ENCODE measurements around the gene CDK4.

Gene CDK4

GRCh38 chr12:57753756-57754337 is 1.7 kb upstream of the CDK4 start:
- no peaks in the 10 kb centered on the region for H3K9me3 ChIP-seq (ENCODE audit: low read length)
- H3K9ac ChIP-seq (ENCODE audit: low read length), result peak overlapping the region; percentile 8; the same call in 1 of the 2 replicates
- TF ChIP-seq EZH2 (IDR thresholded peaks at IDR 0.05; ENCODE audit: borderline replicate concordance, low read length) (no peak), CTCF (IDR thresholded peaks at IDR 0.05; ENCODE audit: low read length) (no peak)
- peaks cover 21% of the 10 kb centered on the region for H3K79me2 ChIP-seq (ENCODE audit: insufficient read depth, low read length)
- H3K36me3 ChIP-seq (ENCODE audit: insufficient read depth, low read length), result peaks cover 41% of the 10 kb centered on the region
- no peaks in the 10 kb centered on the region for H3F3A ChIP-seq (ENCODE audit: insufficient read depth, low read length)
- H3K4me1 ChIP-seq (ENCODE audit: insufficient read depth, low read length, severe bottlenecking), result peaks cover 48% of the 10 kb centered on the region
- H3K27ac ChIP-seq (ENCODE audit: low read depth, low read length, poor library complexity, severe bottlenecking), result peak overlapping the region; percentile 64
- H2AFZ ChIP-seq (ENCODE audit: low read length), result no peak overlapping the region
- peak overlapping the region; percentile 56; the same call in 1 of the 2 replicates for H3K4me2 ChIP-seq (ENCODE audit: low read length)
- no peaks in the 10 kb centered on the region for H4K20me1 ChIP-seq (ENCODE audit: insufficient read depth, low read length)
- H3K9me2 ChIP-seq (ENCODE audit: low read depth, low read length), result no peaks in the 10 kb centered on the region
- H3K27me3 ChIP-seq (ENCODE audit: insufficient read depth, low read length), result no peaks in the 10 kb centered on the region
- H3K4me3 ChIP-seq (ENCODE audit: low read depth, low read length, poor library complexity, severe bottlenecking), result peak overlapping the region; percentile 73

- H3K4me1 ChIP-seq (ENCODE audit: insufficient read depth, low read length, severe bottlenecking), result peaks cover 48% of the 10 kb centered on the region
- H3K79me2 ChIP-seq (ENCODE audit: insufficient read depth, low read length), result peaks cover 21% of the 10 kb centered on the region
- peak overlapping the region; percentile 64 for H3K27ac ChIP-seq (ENCODE audit: low read depth, low read length, poor library complexity, severe bottlenecking)
- TF ChIP-seq CTCF (IDR thresholded peaks at IDR 0.05; ENCODE audit: low read length) (no peak), EZH2 (IDR thresholded peaks at IDR 0.05; ENCODE audit: borderline replicate concordance, low read length) (no peak)
- H4K20me1 ChIP-seq (ENCODE audit: insufficient read depth, low read length), result no peaks in the 10 kb centered on the region
- H3K36me3 ChIP-seq (ENCODE audit: insufficient read depth, low read length), result peaks cover 41% of the 10 kb centered on the region
- H3K27me3 ChIP-seq (ENCODE audit: insufficient read depth, low read length), result no peaks in the 10 kb centered on the region
- H2AFZ ChIP-seq (ENCODE audit: low read length), result no peak overlapping the region
- H3F3A ChIP-seq (ENCODE audit: insufficient read depth, low read length), result no peaks in the 10 kb centered on the region
- H3K9me2 ChIP-seq (ENCODE audit: low read depth, low read length), result no peaks in the 10 kb centered on the region
- peak overlapping the region; percentile 70 for H3K4me2 ChIP-seq (ENCODE audit: low read length)
- H3K9me3 ChIP-seq (ENCODE audit: low read length), result no peaks in the 10 kb centered on the region
- H3K9ac ChIP-seq (ENCODE audit: low read length), result peak overlapping the region; percentile 37; the same call in 1 of the 2 replicates
- peak overlapping the region; percentile 49 for H3K4me3 ChIP-seq (ENCODE audit: low read depth, low read length, poor library complexity, severe bottlenecking)
These were observed 524 bp upstream of the CDK4 start for GRCh38 chr12:57752668-57753000.

GRCh38 chr12:57751432-57751787 is 700 bp downstream of the CDK4 start:
- H3K36me3 ChIP-seq (ENCODE audit: insufficient read depth, low read length), result peaks cover 46% of the 10 kb centered on the region
- H3K27ac ChIP-seq (ENCODE audit: low read depth, low read length, poor library complexity, severe bottlenecking), result peak overlapping the region; percentile 59
- H3K4me3 ChIP-seq (ENCODE audit: low read depth, low read length, poor library complexity, severe bottlenecking), result peak overlapping the region; percentile 96
- H3F3A ChIP-seq (ENCODE audit: insufficient read depth, low read length), result no peaks in the 10 kb centered on the region; the same call in 1 of the 2 replicates
- H3K9ac ChIP-seq (ENCODE audit: low read length), result peak overlapping the region; percentile 99
- peaks cover 41% of the 10 kb centered on the region for H3K4me1 ChIP-seq (ENCODE audit: insufficient read depth, low read length, severe bottlenecking)
- H3K4me2 ChIP-seq (ENCODE audit: low read length), result peak overlapping the region; percentile 98
- TF ChIP-seq EZH2 (IDR thresholded peaks at IDR 0.05; ENCODE audit: borderline replicate concordance, low read length) (no peak), CTCF (IDR thresholded peaks at IDR 0.05; ENCODE audit: low read length) (no peak)
- H3K9me2 ChIP-seq (ENCODE audit: low read depth, low read length), result no peaks in the 10 kb centered on the region
- no peaks in the 10 kb centered on the region for H3K9me3 ChIP-seq (ENCODE audit: low read length)
- no peaks in the 10 kb centered on the region for H3K27me3 ChIP-seq (ENCODE audit: insufficient read depth, low read length)
- H2AFZ ChIP-seq (ENCODE audit: low read length), result no peak overlapping the region
- H3K79me2 ChIP-seq (ENCODE audit: insufficient read depth, low read length), result peaks cover 21% of the 10 kb centered on the region
- H4K20me1 ChIP-seq (ENCODE audit: insufficient read depth, low read length), result no peaks in the 10 kb centered on the region
